ACC112 (cell line): Measurements from ENCODE around the gene SPOCD1.
A peak's percentile ranks its signal among the peaks of the same experiment; 100 is the strongest.

ENCODE experiments used
- H2AFZ ChIP-seq: fragments of 200-600 bp; sonication (generic); one replicate; pipeline ENCODE4 v1.6.0; 2017; ENCODE audit warnings: antibody characterized with exemption, low read length; ENCODE audit not compliant: unreplicated experiment
- H3K27ac ChIP-seq: fragments of 200-600 bp; sonication (generic); 2 replicates; pipeline ENCODE4 v1.5.1; 2014; ENCODE audit warnings: low read depth, mild to moderate bottlenecking, antibody characterized with exemption, low read length, moderate library complexity
- H3K27me3 ChIP-seq: fragments of 200-600 bp; sonication (generic); 2 replicates; pipeline ENCODE4 v1.6.1; 2014; ENCODE audit warnings: mild to moderate bottlenecking, antibody characterized with exemption, low read length, moderate library complexity, mixed read lengths; ENCODE audit not compliant: insufficient read depth
- H3K36me3 ChIP-seq: fragments of 200-600 bp; sonication (generic); 2 replicates; pipeline ENCODE4 v1.6.1; 2016; ENCODE audit warnings: mild to moderate bottlenecking, antibody characterized with exemption, low read length, moderate library complexity, mixed read lengths; ENCODE audit not compliant: insufficient read depth
- H3K4me1 ChIP-seq: fragments of 200-600 bp; sonication (generic); one replicate; pipeline ENCODE4 v1.6.1; 2016; ENCODE audit warnings: low read length, mixed read lengths; ENCODE audit not compliant: insufficient read depth, unreplicated experiment, control insufficient read depth
- H3K4me3 ChIP-seq: fragments of 200-600 bp; sonication (generic); 2 replicates; pipeline ENCODE4 v1.5.1; 2014; ENCODE audit warnings: mild to moderate bottlenecking, low read depth, low read length
- H3K79me2 ChIP-seq: fragments of 200-600 bp; sonication (generic); one replicate; pipeline ENCODE4 v1.6.0; 2016; ENCODE audit warnings: low read length; ENCODE audit not compliant: control insufficient read depth, unreplicated experiment, insufficient read depth

Gene SPOCD1

DNA sequence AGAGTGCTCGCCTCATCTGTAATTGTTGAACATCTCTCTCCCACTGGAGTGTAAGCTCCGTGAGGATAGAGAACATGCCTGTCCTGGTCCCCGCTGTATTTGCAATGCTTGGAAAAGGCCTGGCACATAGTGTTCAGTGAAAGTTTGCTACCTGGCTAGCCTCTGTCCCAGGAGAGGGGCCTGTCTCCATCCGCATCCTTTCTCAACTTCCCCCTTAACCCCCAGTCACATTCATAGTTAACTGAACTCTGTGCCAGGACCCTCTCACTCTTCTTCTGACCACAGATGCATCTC, 15.2 kb downstream of the SPOCD1 start:
- H3K4me1 ChIP-seq = peaks cover 31% of the 10 kb centered on the region
- no peak overlapping the region for H3K27ac ChIP-seq
- H3K4me3 ChIP-seq = no peak overlapping the region

GRCh38 chr1:31799895-31800673, 15.7 kb downstream of the SPOCD1 start:
- H3K36me3 ChIP-seq = peaks cover 4% of the 10 kb centered on the region; the same call in 1 of the 2 replicates
- H3K79me2 ChIP-seq = peaks cover 35% of the 10 kb centered on the region
- H3K27me3 ChIP-seq = no peaks in the 10 kb centered on the region
- H3K4me1 ChIP-seq = peaks cover 37% of the 10 kb centered on the region
- H3K4me3 ChIP-seq = no peak overlapping the region
- peak overlapping the region; percentile 87; the same call in 1 of the 2 replicates for H3K27ac ChIP-seq
- H2AFZ ChIP-seq = no peak overlapping the region

More for the DNA sequence above, 15.2 kb downstream of the SPOCD1 start:
- Histone ChIP-seq H3K36me3 (peaks cover 4% of the 10 kb centered on the region; the same call in 1 of the 2 replicates), H3K27me3 (no peaks in the 10 kb centered on the region), H2AFZ (no peak overlapping the region), H3K79me2 (peaks cover 30% of the 10 kb centered on the region)

DNA sequence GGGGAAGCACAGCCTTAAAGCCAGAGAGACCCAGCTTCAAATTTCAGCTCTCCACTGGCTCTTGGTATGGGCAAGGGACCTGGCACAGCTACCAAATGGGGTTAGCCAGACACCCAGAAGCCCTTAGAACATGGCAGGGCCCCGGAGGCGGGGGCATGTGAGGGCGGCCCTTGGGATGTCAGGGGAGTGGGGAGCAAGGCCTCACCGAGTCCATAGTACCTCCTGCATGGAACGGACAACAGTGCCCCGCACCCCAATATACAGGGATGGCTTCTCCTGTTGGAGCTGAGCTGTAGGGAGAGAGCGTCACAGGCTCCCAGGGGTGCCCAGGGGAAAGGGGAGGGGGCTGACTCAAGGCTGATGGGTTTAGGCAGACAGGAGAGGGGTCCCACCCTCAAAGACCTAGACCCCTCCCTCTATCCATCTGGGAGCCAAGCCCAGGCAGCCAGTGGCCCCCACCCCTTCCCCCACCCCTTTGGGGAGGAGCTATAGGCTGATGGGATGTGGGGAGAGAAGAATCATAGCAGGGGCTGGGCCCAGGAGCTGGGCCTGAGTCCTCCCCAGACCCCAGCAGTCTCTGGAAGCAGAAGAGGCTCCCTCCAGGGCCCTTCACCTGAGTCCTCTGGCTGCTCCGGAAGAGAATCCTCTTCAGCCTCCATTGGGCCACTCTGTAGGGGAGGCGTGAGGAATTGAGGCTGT, 16.5 kb downstream of the SPOCD1 start:
- peaks cover 4% of the 10 kb centered on the region; the same call in 1 of the 2 replicates for H3K36me3 ChIP-seq
- peak overlapping the region; percentile 90 for H3K4me3 ChIP-seq
- peak overlapping the region; percentile 87 for H3K27ac ChIP-seq
- no peaks in the 10 kb centered on the region for H3K27me3 ChIP-seq
- peaks cover 39% of the 10 kb centered on the region for H3K4me1 ChIP-seq
- H3K79me2 ChIP-seq = peaks cover 36% of the 10 kb centered on the region
- peak overlapping the region; percentile 9 for H2AFZ ChIP-seq

DNA sequence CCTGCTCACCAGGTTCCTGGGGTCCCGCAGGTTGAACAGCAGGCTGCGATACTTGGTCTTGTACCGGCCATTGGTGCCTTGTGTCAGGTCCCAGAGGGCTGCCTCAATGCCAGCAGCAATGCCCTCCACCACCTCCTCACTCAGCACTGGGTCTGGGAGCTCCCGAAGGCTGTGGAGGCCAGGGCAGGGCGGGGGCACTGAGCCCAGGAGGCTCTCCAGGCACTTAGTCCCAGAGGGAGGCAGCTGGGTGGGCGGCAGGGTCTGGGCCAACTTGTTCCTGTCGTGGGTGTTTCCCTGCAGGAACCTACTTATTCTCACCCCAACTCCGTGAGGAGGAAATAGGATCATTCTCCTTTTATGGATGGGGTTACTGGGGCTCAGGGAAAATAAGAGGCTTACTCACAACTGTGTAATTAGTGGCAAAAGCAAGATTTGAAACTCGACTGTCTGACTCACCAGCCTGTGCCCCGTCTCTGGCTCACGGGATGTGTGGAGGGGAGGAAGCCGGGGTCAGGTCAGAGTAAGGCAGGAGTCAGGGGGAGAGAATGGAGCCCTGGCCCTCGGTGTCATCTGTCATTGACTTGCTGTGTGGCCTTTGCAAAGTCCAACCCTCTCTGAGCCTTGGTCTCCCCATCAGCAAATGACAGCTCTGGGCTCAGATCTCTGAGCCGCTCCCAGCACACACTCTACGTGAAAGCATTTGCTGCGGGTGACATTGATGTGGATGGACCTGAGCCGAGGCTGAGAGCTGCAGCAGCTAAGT, 17.2 kb downstream of the SPOCD1 start:
- Histone ChIP-seq H3K27me3 (no peaks in the 10 kb centered on the region), H3K79me2 (peaks cover 36% of the 10 kb centered on the region), H3K4me3 (peak overlapping the region; percentile 90), H2AFZ (peak overlapping the region; percentile 9), H3K36me3 (peaks cover 4% of the 10 kb centered on the region; the same call in 1 of the 2 replicates), H3K4me1 (peaks cover 39% of the 10 kb centered on the region), H3K27ac (peak overlapping the region; percentile 87)

- H3K36me3 ChIP-seq = peaks cover 4% of the 10 kb centered on the region; the same call in 1 of the 2 replicates
- H3K4me1 ChIP-seq = peaks cover 39% of the 10 kb centered on the region
- peak overlapping the region; percentile 90 for H3K4me3 ChIP-seq
- H3K27ac ChIP-seq = peak overlapping the region; percentile 87
- peaks cover 36% of the 10 kb centered on the region for H3K79me2 ChIP-seq
- no peaks in the 10 kb centered on the region for H3K27me3 ChIP-seq
- no peak overlapping the region for H2AFZ ChIP-seq
These were observed 17.8 kb downstream of the SPOCD1 start for GRCh38 chr1:31798086-31798432.

- Histone ChIP-seq H3K27ac (peak overlapping the region; percentile 87), H3K27me3 (no peaks in the 10 kb centered on the region), H3K4me3 (peak overlapping the region; percentile 90), H3K36me3 (peaks cover 4% of the 10 kb centered on the region; the same call in 1 of the 2 replicates), H3K4me1 (peaks cover 39% of the 10 kb centered on the region), H3K79me2 (peaks cover 36% of the 10 kb centered on the region), H2AFZ (no peak overlapping the region)
These were observed 18.6 kb downstream of the SPOCD1 start for GRCh38 chr1:31797216-31797615.

DNA sequence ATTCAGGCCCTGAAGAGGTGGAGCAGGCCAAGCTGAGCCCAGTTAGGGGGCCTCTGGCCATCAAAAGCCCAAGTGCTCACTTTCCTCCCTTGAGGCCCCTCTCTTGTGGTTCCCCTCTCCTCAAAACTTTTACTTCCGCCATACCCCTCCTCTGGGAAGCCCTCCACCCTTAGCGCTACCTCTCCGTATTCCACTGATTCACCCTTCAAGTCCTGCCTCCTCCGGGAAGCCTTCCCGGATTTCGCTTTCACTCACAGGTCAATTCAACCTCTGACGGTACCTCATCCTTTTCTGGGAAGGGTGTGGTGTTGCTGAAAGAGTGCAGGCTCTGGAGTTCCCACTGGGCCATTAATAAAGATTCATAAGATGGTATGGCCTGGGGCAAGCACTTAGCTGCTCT, 19.1 kb downstream of the SPOCD1 start:
- Histone ChIP-seq H3K4me1 (peaks cover 39% of the 10 kb centered on the region), H3K4me3 (peak overlapping the region; percentile 90), H3K79me2 (peaks cover 36% of the 10 kb centered on the region), H3K27ac (peak overlapping the region; percentile 87; the same call in 1 of the 2 replicates), H3K27me3 (no peaks in the 10 kb centered on the region), H2AFZ (no peak overlapping the region), H3K36me3 (peaks cover 6% of the 10 kb centered on the region; the same call in 1 of the 2 replicates)

DNA sequence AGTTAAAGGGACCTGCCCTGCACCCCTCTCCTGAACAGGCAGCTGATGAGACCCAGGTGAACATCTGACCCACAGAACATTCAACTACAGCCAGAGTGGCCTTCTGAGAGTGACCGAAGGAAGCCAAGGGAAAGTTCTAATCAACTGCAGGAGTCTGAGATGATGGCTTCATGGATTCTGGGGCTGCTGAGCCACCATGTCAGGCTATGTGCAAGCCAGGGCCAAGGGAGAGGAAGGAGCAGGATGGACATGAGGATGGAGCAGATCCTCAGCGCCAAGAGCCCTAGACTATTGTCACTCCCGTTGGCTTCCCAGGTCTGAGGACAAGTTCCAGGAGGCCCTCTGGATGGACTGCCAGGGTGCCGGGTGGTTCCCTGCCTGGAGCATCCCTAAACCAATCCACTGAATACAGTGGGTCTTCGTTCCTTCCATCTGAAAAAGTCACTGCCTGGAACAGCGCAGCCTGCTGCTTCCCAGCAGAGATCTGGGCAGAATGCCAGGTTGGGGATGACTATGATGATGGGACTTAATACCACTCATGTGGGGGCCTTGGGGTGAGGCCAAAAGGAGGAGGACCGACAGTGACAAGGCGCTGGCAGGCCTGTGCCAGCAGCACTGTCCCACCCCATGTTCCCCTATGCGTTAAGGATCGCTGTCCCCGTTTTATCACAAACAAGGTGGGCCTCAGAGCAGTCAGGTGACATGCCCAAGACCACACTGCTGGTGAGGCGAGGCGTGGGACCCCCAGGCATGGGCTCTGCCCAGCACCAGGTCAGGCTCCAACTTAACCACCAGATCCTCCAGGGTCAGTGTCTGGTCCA, 19.8 kb downstream of the SPOCD1 start:
- Histone ChIP-seq H3K36me3 (peaks cover 8% of the 10 kb centered on the region; the same call in 1 of the 2 replicates), H3K27ac (peak overlapping the region; percentile 42; the same call in 1 of the 2 replicates), H2AFZ (no peak overlapping the region), H3K4me3 (peak overlapping the region; percentile 90), H3K27me3 (no peaks in the 10 kb centered on the region), H3K4me1 (peaks cover 39% of the 10 kb centered on the region), H3K79me2 (peaks cover 36% of the 10 kb centered on the region)

- Histone ChIP-seq H3K27me3 (no peaks in the 10 kb centered on the region), H3K27ac (no peak overlapping the region), H2AFZ (no peak overlapping the region), H3K36me3 (peaks cover 8% of the 10 kb centered on the region; the same call in 1 of the 2 replicates), H3K4me1 (peaks cover 42% of the 10 kb centered on the region), H3K4me3 (peak overlapping the region; percentile 90; the same call in 1 of the 2 replicates), H3K79me2 (peaks cover 36% of the 10 kb centered on the region)
These were observed 20.6 kb downstream of the SPOCD1 start for GRCh38 chr1:31795096-31795675.
